Suppressor macrophage treated with lipopolysaccharide for 1 hour (primary cell): ENCODE measurements around the gene POU2AF3.
"Not testable (repeated sequence)": the region's sequence is repeated elsewhere in the genome, so short reads cannot be mapped to it uniquely, and the experiment has no call there.

Experiments
- DNase-seq, 3 donors: peaks; one replicate each; pipeline ENCODE4 v3.0.0-alpha.2; 2020 to 2022

Gene POU2AF3

GRCh38 chr11:111301004-111301841, 2.9 kb downstream of the POU2AF3 start:
- no peak for DNase-seq

- DNase-seq: no peak
These were observed 3.4 kb downstream of the POU2AF3 start for GRCh38 chr11:111301842-111302118.

GRCh38 chr11:111302298-111302697, 4.0 kb downstream of the POU2AF3 start:
- DNase-seq: no peak

GRCh38 chr11:111303461-111303860, 5.1 kb downstream of the POU2AF3 start:
- no peak for DNase-seq

GRCh38 chr11:111305162-111305802, 6.9 kb downstream of the POU2AF3 start:
- DNase-seq: no peak

- peak in 2 of 3 donors; percentile 9 to 16 for DNase-seq
These were observed 7.5 kb downstream of the POU2AF3 start for GRCh38 chr11:111305876-111306275.

GRCh38 chr11:111306321-111306720, 8.0 kb downstream of the POU2AF3 start:
- DNase-seq: no peak

GRCh38 chr11:111307472-111308108, 9.2 kb downstream of the POU2AF3 start:
- DNase-seq: no peak

GRCh38 chr11:111308140-111308539, 9.8 kb downstream of the POU2AF3 start:
- DNase-seq: no peak

GRCh38 chr11:111309215-111309915, 11.0 kb downstream of the POU2AF3 start:
- DNase-seq: no peak

- no peak for DNase-seq
These were observed 11.7 kb downstream of the POU2AF3 start for GRCh38 chr11:111310088-111310487.

- no peak for DNase-seq
These were observed 12.4 kb downstream of the POU2AF3 start for GRCh38 chr11:111310723-111311122.

- DNase-seq: no peak
These were observed 13.7 kb downstream of the POU2AF3 start for GRCh38 chr11:111312076-111312475.

- no peak for DNase-seq
These were observed 20.9 kb downstream of the POU2AF3 start for GRCh38 chr11:111319296-111319695.

- DNase-seq: not testable (repeated sequence)
These were observed 21.9 kb downstream of the POU2AF3 start for GRCh38 chr11:111320199-111320598.

- no peak for DNase-seq
These were observed 22.6 kb downstream of the POU2AF3 start for GRCh38 chr11:111320728-111321568.

GRCh38 chr11:111322534-111322933, 24.2 kb downstream of the POU2AF3 start:
- no peak for DNase-seq

- DNase-seq: no peak
These were observed 26.0 kb downstream of the POU2AF3 start for GRCh38 chr11:111324277-111324720.

GRCh38 chr11:111325259-111325658, 26.9 kb downstream of the POU2AF3 start:
- no peak for DNase-seq

GRCh38 chr11:111326824-111327223, 28.5 kb downstream of the POU2AF3 start:
- no peak for DNase-seq

- no peak for DNase-seq
These were observed 29.7 kb downstream of the POU2AF3 start for GRCh38 chr11:111327908-111328624.
